ENCODE data around the gene ZNF324.
A peak's percentile ranks its signal among the peaks of the same experiment; 100 is the strongest.
"Not testable (repeated sequence)": the region's sequence is repeated elsewhere in the genome, so short reads cannot be mapped to it uniquely, and the experiment has no call there.

The ZNF324 gene

GRCh38 chr19:58466760-58467589 is at the start of gene ZNF324:
Gene ZNF324, plus strand, starts transcription at chr19:58467080. Its CDS starts 2,106 bp downstream, at chr19:58469186.
- peak; percentile 98 for DNase-seq

DNA sequence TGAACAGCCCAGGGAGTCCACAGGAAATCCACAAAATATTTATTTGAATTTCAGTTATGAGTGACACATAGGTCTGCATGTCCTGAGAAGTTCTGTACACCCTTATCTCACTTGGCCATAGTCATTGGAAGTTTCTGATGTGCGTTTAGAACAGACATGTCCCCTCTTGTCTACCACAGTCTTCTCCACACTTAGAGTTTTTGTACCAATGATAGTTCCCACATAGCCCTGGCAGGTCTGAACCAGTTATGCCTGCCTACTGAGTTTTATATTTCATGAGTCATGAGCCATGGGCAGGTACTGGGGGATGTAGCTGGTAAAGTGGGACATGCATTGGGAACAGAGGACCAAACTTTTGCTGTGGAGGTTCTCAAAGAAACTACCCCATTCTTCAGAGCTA is 38.3 kb upstream of the ZNF324 start:
- no peak for DNase-seq

DNA sequence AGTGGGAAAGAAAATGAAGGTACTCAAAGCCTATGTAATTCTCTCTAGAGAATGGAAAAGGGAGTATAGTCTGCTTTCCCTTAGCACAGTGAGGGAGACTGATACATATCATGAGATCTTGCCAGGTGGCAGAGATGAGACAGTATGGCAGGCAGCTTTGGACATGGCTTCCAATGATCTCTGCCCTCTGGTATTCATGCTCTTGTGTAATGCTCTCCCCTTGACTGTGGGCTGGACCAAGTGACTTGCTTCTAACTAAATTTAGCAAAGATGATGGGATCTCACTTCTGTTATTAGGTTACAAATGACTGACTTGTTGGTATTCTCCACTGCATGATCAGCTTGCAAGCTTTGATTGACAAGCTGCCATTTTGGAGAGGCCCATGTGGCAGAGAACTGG is 37.1 kb upstream of the ZNF324 start:
- DNase-seq, result no peak

DNA sequence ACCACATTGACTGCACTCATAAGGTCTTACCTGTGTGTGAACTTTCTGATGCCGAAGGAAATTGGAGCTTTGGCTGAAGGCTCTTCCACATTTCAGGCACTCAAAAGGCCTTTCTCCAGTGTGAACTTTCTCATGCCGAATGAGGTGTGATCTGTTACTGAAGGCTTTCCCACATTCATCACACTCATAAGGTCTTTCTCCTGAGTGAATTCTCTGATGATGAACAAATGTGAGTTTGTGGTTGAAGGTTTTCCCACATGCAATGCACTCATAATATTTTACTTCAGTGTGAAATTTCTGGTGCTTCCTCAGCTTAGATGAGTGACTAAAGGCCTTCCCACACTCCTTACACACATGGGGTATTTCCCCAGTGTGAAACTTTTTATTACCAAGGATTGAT is 32.7 kb upstream of the ZNF324 start:
- no peak for DNase-seq

GRCh38 chr19:58439576-58440554 is 27.0 kb upstream of the ZNF324 start, which contains the start of gene ZNF132:
Gene ZNF132, minus strand, starts transcription at chr19:58440153. Its CDS starts 332 bp downstream, at chr19:58439821.
- DNase-seq, result peak; percentile 98

DNA sequence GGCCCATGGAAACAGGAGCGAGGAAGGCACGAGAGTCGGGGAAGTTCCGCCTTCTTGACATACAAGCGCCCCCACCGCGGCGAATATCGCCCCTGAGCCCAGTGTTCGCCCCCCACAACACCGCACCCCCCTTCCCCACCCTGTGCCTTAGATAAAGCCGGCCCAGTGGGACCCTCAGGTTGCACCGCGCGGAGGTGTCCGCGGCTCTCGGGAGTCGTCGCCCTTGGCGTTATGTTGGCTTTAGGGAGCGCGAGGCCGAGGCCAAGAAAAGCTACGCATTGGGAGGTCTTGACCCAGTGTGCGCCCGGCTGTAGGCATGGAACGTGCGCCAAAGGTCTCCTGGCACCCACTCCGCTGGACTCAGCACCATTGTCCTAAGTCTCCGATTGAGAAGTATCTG is 26.3 kb upstream of the ZNF324 start:
- DNase-seq, result no peak

DNA sequence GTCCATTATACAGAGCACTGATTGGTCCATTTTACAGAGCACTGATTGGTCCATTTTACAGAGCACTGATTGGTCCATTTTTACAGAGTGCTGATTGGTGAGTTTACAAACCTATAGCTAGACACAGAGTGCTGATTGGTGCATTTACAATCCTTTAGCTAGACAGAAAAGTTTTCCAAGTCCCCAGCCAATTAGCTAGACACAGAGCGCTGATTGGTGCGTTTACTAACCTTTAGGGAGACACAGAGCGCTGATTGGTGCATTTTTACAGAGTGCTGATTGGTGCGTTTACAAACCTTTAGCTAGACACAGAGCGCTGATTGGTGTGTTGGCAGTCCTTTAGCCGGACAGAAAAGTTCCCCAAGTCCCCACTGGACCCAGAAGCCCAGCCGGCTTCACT is 23.9 kb upstream of the ZNF324 start:
- DNase-seq, result not testable (repeated sequence)

DNA sequence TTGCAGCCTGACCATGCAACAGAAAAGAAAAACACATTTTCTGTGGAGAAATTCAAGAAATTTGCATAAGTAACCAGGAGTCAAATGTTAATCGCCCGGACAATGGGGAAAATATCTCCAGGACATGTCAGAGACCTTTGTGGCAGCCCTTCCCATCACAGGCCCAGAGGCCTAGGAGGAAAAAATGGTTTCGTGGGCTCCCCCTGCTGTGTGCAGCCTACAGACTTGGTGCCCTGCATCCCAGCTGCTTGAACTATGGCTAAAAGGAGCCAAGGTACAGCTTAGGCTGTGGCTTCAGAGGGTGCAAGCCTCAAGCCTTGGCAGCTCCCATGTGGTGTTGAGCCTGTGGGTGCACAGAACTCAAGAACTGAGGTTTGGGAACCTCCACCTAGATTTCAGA is 18.0 kb upstream of the ZNF324 start:
- not testable (repeated sequence) for DNase-seq

DNA sequence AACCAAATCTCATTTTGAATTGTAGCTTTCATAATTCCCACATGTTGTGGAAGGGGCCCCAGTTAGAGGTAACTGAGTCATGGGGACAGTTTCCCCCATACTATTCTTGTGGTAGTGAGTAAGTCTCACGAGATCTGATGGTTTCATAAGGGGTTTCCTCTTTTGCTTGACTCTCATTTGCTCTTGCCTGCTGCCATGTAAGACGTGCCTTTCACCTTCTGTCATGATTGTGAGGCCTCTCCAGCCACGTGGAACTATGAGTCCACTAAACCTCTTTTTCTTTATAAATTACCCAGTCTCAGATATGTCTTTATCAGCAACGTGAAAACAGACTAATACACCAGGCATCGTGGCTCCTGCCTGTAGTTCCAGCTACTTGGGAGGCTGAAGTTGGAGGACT is 16.9 kb upstream of the ZNF324 start:
- DNase-seq, result not testable (repeated sequence)

GRCh38 chr19:58450856-58451357 is 16.0 kb upstream of the ZNF324 start:
- no peak for DNase-seq

DNA sequence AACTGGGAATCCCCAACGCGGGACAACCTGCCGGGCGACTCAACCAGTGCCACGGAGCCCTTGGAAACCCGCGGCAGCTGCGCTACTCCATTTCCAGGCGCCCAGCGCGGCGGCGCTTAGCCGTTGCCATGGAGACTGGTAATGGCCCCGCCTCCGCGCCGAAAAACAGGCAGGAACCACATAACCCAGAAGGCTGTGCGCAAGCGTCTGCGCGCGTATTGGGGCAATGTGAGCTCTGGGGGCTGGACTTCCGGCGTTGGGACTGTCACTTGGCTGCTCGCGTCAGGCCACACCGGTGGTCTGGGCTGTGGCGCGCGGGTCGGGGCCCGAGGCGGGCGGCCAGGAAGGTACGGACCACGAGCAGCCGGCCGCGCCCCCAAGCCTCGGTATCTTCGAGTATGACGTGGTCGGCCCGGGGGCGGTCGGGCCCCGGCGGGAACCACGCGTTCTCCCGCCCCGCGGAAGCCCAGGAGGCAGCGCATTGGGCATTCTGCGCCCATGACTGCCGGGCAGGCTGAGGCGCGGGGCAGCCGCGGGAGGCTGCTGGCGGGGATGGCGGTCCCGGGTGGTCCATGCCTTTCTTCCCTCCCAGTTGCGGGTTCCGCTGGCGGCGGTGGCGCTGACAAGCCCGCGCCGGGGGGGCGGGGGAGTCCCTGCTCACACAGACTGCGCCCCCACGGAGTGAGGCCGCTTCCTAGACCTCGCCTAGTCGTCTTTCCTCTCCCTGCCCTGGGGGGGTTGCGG is 15.3 kb upstream of the ZNF324 start, which contains the start of gene ZNF324B:
ZNF324B (plus strand) TSS at position 265 of the 744 bp plus-strand sequence. CDS start 2,080 bp downstream, outside the sequence.
- peak; percentile 96 for DNase-seq

GRCh38 chr19:58453743-58454142 is 13.1 kb upstream of the ZNF324 start:
- DNase-seq, result no peak

GRCh38 chr19:58455306-58455705 is 11.6 kb upstream of the ZNF324 start:
- no peak for DNase-seq

DNA sequence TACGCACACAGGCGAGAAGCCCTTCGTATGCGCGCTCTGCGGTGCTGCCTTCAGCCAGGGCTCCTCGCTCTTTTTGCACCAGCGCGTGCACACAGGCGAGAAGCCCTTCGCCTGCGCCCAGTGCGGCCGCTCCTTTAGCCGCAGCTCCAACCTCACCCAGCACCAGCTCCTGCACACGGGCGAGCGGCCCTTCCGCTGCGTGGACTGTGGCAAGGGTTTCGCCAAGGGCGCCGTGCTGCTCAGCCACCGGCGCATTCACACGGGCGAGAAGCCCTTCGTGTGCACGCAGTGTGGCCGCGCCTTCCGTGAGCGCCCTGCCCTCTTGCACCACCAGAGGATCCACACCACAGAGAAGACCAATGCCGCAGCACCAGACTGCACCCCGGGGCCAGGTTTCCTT is 10.8 kb upstream of the ZNF324 start:
- no peak for DNase-seq

- DNase-seq, result no peak
These were observed 6.8 kb upstream of the ZNF324 start for GRCh38 chr19:58460039-58460438.

- DNase-seq, result no peak
These were observed 656 bp upstream of the ZNF324 start for GRCh38 chr19:58466089-58466759.

DNA sequence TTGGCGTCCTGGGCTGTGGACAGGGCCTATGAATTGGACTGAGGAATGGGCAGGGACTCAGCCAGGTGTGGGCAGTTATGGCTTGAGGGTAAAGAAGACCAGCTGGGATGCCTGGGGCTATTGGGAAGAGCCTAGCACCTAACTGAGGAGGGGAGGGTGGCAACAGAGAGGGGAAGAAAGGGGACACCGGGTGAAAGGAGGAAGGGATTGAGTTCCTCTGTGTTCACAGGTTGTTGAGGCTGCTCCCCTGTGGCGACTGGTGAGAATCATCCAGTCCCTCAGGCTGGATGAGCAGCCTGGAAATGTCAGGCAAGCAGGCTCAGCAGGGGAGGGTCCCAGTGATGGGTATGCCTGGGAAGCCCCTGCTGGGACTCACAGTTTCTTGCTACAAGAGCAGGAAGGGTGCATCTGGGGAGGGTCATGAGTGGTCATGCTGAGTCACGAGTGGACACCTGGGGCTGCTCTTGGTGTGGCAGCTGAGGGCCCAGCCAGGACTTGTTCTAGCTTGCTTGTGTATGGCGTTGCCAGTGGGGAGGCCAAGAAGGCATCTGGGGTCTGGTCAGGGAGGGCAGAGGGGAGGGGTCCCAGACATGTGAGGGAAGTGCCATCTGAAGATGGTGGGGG is 1.4 kb downstream of the ZNF324 start:
- DNase-seq, result no peak

- no peak for DNase-seq
These were observed 2.5 kb downstream of the ZNF324 start for GRCh38 chr19:58469241-58470013.

- not testable (repeated sequence) for DNase-seq
These were observed 4.1 kb downstream of the ZNF324 start for GRCh38 chr19:58470837-58471543.

GRCh38 chr19:58471736-58472135 is 4.9 kb downstream of the ZNF324 start:
- DNase-seq, result no peak

All from left hindlimb (tissue), 1 donor.